Astrocyte (in vitro differentiated cells and primary cell): Measurements from ENCODE around the gene GNA15. TPM values are rescaled to one million over a fixed set of nuclear protein-coding genes. Genes with fewer than 3 reads are reported as not detected.

Experiments
- DNase-seq: peaks from one replicate; pipeline ENCODE4 v3.0.0-alpha.2; 2010; ENCODE audit warnings: low read depth
- FAIRE-seq: peaks from 2 replicates; lab custom pipeline; 2011; peaks lifted over from hg19 to GRCh38; lab: Jason Lieb, UNC
- H2AFZ ChIP-seq: 2 replicates; pipeline ENCODE4 v1.6.0; 2012; ENCODE audit warnings: low read depth, low read length, inconsistent platforms
- H3K27ac ChIP-seq: 2 replicates; pipeline ENCODE4 v1.5.1; 2011; ENCODE audit warnings: low read depth, low read length, inconsistent platforms
- H3K27me3 ChIP-seq: 2 replicates; pipeline ENCODE4 v1.6.0; 2011; ENCODE audit warnings: low read length, inconsistent platforms; ENCODE audit not compliant: insufficient read depth
- H3K36me3 ChIP-seq: 2 replicates; pipeline ENCODE4 v1.5.1; 2011; ENCODE audit warnings: low read length, inconsistent platforms; ENCODE audit not compliant: insufficient read depth
- H3K4me1 ChIP-seq: 2 replicates; pipeline ENCODE4 v1.5.1; 2011; ENCODE audit warnings: low read length, inconsistent platforms; ENCODE audit not compliant: insufficient read depth
- H3K4me2 ChIP-seq: 2 replicates; pipeline ENCODE4 v1.6.0; 2012; ENCODE audit warnings: low read length, inconsistent platforms
- H3K4me3 ChIP-seq: 2 replicates; pipeline ENCODE4 v1.5.1; 2011; ENCODE audit warnings: low read depth, mild to moderate bottlenecking, low read length, inconsistent platforms; ENCODE audit not compliant: insufficient read depth
- H3K79me2 ChIP-seq: 2 replicates; pipeline ENCODE4 v1.6.0; 2012; ENCODE audit warnings: mild to moderate bottlenecking, low read length, inconsistent platforms; ENCODE audit not compliant: insufficient read depth
- H3K9ac ChIP-seq: 2 replicates; pipeline ENCODE4 v1.6.0; 2012; ENCODE audit warnings: mild to moderate bottlenecking, low read length, inconsistent platforms
- H3K9me3 ChIP-seq: 2 replicates; pipeline ENCODE4 v1.5.1; 2012; ENCODE audit warnings: low read depth, mild to moderate bottlenecking, low read length, inconsistent platforms; ENCODE audit not compliant: insufficient read depth
- H4K20me1 ChIP-seq: 2 replicates; pipeline ENCODE4 v1.6.0; 2012; ENCODE audit warnings: low read length, inconsistent platforms; ENCODE audit not compliant: insufficient read depth
- H3K27ac Mint-ChIP-seq: one replicate; pipeline ENCODE4 v1.8.0; 2021; ENCODE audit warnings: mild to moderate bottlenecking, mixed read lengths; ENCODE audit not compliant: unreplicated experiment
- H3K27me3 Mint-ChIP-seq: one replicate; pipeline ENCODE4 v1.8.0; 2021; ENCODE audit warnings: low read depth, mixed read lengths; ENCODE audit not compliant: unreplicated experiment
- H3K36me3 Mint-ChIP-seq: one replicate; pipeline ENCODE4 v1.8.0; 2021; ENCODE audit warnings: low read depth, mixed read lengths; ENCODE audit not compliant: unreplicated experiment
- H3K4me1 Mint-ChIP-seq: one replicate; pipeline ENCODE4 v1.8.0; 2021; ENCODE audit warnings: low read depth, mixed read lengths; ENCODE audit not compliant: unreplicated experiment
- H3K4me3 Mint-ChIP-seq: one replicate; pipeline ENCODE4 v1.8.0; 2021; ENCODE audit warnings: mild to moderate bottlenecking, moderate library complexity, mixed read lengths; ENCODE audit not compliant: unreplicated experiment
- H3K9me3 Mint-ChIP-seq: one replicate; pipeline ENCODE4 v1.8.0; 2021; ENCODE audit warnings: mild to moderate bottlenecking, mixed read lengths; ENCODE audit not compliant: unreplicated experiment
- CTCF ChIP-seq: IDR thresholded peaks from 2 replicates; pipeline ENCODE4 v1.5.1; 2011; ENCODE audit warnings: low read depth, mild to moderate bottlenecking, inconsistent platforms, low read length, moderate library complexity; ENCODE audit not compliant: insufficient read depth
- EZH2 ChIP-seq: IDR thresholded peaks from 2 replicates; pipeline ENCODE4 v1.6.1; 2012; ENCODE audit warnings: mild to moderate bottlenecking, low read length, inconsistent platforms; ENCODE audit not compliant: insufficient read depth
- total RNA-seq: library from RNA; stranded (reverse); gene quantifications from 2 replicates; pipeline ENCODE4 v1.2.1, GENCODE V29; 2021

Gene GNA15
- total RNA-seq, 1 donor from 2014 or later: not detected

GRCh38 chr19:3112375-3113099, 23.3 kb upstream of the GNA15 start:
- peaks cover 61% of the 10 kb centered on the region for H3K79me2 ChIP-seq
- FAIRE-seq (no peak), DNase-seq (no peak)
- no peak overlapping the region for H2AFZ ChIP-seq
- Mint-ChIP-seq H3K9me3 (no peaks in the 10 kb centered on the region), H3K4me3 (no peak overlapping the region), H3K4me1 (no peaks in the 10 kb centered on the region), H3K27ac (no peak overlapping the region), H3K36me3 (peaks cover 7% of the 10 kb centered on the region), H3K27me3 (peaks cover 3% of the 10 kb centered on the region)
- H3K4me3 ChIP-seq: no peak overlapping the region
- H3K36me3 ChIP-seq: no peaks in the 10 kb centered on the region
- H3K27me3 ChIP-seq: no peaks in the 10 kb centered on the region
- peaks cover 76% of the 10 kb centered on the region for H4K20me1 ChIP-seq
- H3K27ac ChIP-seq: no peak overlapping the region
- H3K9me3 ChIP-seq: no peaks in the 10 kb centered on the region
- no peak overlapping the region for H3K9ac ChIP-seq
- H3K4me2 ChIP-seq: no peak overlapping the region
- H3K4me1 ChIP-seq: no peaks in the 10 kb centered on the region
- no peak for TF ChIP-seq EZH2
- TF ChIP-seq CTCF: no peak

GRCh38 chr19:3113100-3114017, 22.5 kb upstream of the GNA15 start:
- Mint-ChIP-seq H3K9me3 (no peaks in the 10 kb centered on the region), H3K27ac (no peak overlapping the region), H3K4me3 (no peak overlapping the region), H3K4me1 (no peaks in the 10 kb centered on the region), H3K36me3 (peaks cover 7% of the 10 kb centered on the region), H3K27me3 (peaks cover 3% of the 10 kb centered on the region)
- peaks cover 68% of the 10 kb centered on the region for H4K20me1 ChIP-seq
- no peak overlapping the region for H3K4me2 ChIP-seq
- no peak overlapping the region for H3K27ac ChIP-seq
- no peak overlapping the region for H3K4me3 ChIP-seq
- no peak for TF ChIP-seq EZH2
- no peak for TF ChIP-seq CTCF
- H3K27me3 ChIP-seq: no peaks in the 10 kb centered on the region
- H2AFZ ChIP-seq: no peak overlapping the region
- DNase-seq (no peak), FAIRE-seq (no peak)
- H3K4me1 ChIP-seq: no peaks in the 10 kb centered on the region
- H3K9me3 ChIP-seq: no peaks in the 10 kb centered on the region
- no peak overlapping the region for H3K9ac ChIP-seq
- H3K79me2 ChIP-seq: peaks cover 53% of the 10 kb centered on the region
- no peaks in the 10 kb centered on the region for H3K36me3 ChIP-seq
